HuH-7.5 (cell line): ENCODE results near the gene LAMB4.

Experiments used
- DNase-seq: peaks from one replicate; pipeline ENCODE4 v3.0.0; 2011; ENCODE audit warnings: low spot score

The LAMB4 gene

GRCh38 chr7:108142180-108142579, 12.0 kb upstream of the LAMB4 start:
- no peak for DNase-seq

GRCh38 chr7:108140671-108141070, 10.5 kb upstream of the LAMB4 start:
- DNase-seq = no peak

GRCh38 chr7:108138911-108139310, 8.8 kb upstream of the LAMB4 start:
- no peak for DNase-seq

- no peak for DNase-seq
Measured at GRCh38 chr7:108137993-108138392, 7.8 kb upstream of the LAMB4 start.

GRCh38 chr7:108137040-108137439, 6.9 kb upstream of the LAMB4 start:
- DNase-seq = no peak

GRCh38 chr7:108136191-108136688, 6.1 kb upstream of the LAMB4 start:
- DNase-seq = no peak

- DNase-seq = no peak
Measured at GRCh38 chr7:108135446-108136190, 5.5 kb upstream of the LAMB4 start.

- no peak for DNase-seq
Measured at GRCh38 chr7:108134486-108134885, 4.3 kb upstream of the LAMB4 start.

- no peak for DNase-seq
Measured at GRCh38 chr7:108132551-108133265, 2.5 kb upstream of the LAMB4 start.

GRCh38 chr7:108129018-108129965, 869 bp downstream of the LAMB4 start:
- no peak for DNase-seq

- DNase-seq = no peak
Measured at GRCh38 chr7:108128514-108128913, 1.6 kb downstream of the LAMB4 start.

- no peak for DNase-seq
Measured at GRCh38 chr7:108127461-108127860, 2.7 kb downstream of the LAMB4 start.

GRCh38 chr7:108124820-108125219, 5.3 kb downstream of the LAMB4 start:
- DNase-seq = no peak

GRCh38 chr7:108122181-108122580, 8.0 kb downstream of the LAMB4 start:
- no peak for DNase-seq

- DNase-seq = no peak
Measured at GRCh38 chr7:108120933-108121332, 9.2 kb downstream of the LAMB4 start.

GRCh38 chr7:108120196-108120595, 10.0 kb downstream of the LAMB4 start:
- DNase-seq = no peak

- DNase-seq = no peak
Measured at GRCh38 chr7:108118959-108119358, 11.2 kb downstream of the LAMB4 start.

- DNase-seq = no peak
Measured at GRCh38 chr7:108114117-108114841, 15.9 kb downstream of the LAMB4 start.

GRCh38 chr7:108112683-108113082, 17.5 kb downstream of the LAMB4 start:
- no peak for DNase-seq

- DNase-seq = no peak
Measured at GRCh38 chr7:108109221-108109908, 20.8 kb downstream of the LAMB4 start.

- DNase-seq = no peak
Measured at GRCh38 chr7:108108131-108108530, 22.0 kb downstream of the LAMB4 start.
